Muscle of arm (tissue), 14 donors: Measurements from ENCODE around the gene FAM217B. TPM values are rescaled to one million over a fixed set of nuclear protein-coding genes. Genes with fewer than 3 reads are reported as not detected.

Experiments used
- DNase-seq: peaks from one replicate; pipeline ENCODE4 v3.0.0-alpha.2; 2013
- long read RNA-seq, 11 donors: transcript quantifications; one replicate each; lab custom pipeline, GENCODE V29; 2026
- polyA plus RNA-seq, 12 donors: library from polyadenylated mRNA; unstranded; fragments of 120-200 nt; gene quantifications; one replicate each; pipeline ENCODE4 v1.2.1, GENCODE V29; 2013; ENCODE audit not compliant: insufficient read length in 12 of 12

FAM217B gene
- polyA plus RNA-seq: 100 to 1,000 TPM in 1 of 12 donors, 10 to 100 TPM in 11; 20.9 to 111 (median 27.0) TPM
- long read RNA-seq, donor 1, full-length matches to known transcripts: 8 of 8 reads
- long read RNA-seq, donor 1, partial matches to known transcripts: 0 of 8 reads
- long read RNA-seq, donor 1, other reads (novel, unspliced or antisense): 0 of 8 reads
- long read RNA-seq, donor 2, full-length matches to known transcripts: 9 of 9 reads
- long read RNA-seq, donor 2, partial matches to known transcripts: 0 of 9 reads
- long read RNA-seq, donor 2, other reads (novel, unspliced or antisense): 0 of 9 reads
- long read RNA-seq, donor 3, full-length matches to known transcripts: 2 of 18 reads
- long read RNA-seq, donor 3, partial matches to known transcripts: 16 of 18 reads
- long read RNA-seq, donor 3, other reads (novel, unspliced or antisense): 0 of 18 reads
- long read RNA-seq, donor 4, full-length matches to known transcripts: 5 of 5 reads
- long read RNA-seq, donor 4, partial matches to known transcripts: 0 of 5 reads
- long read RNA-seq, donor 4, other reads (novel, unspliced or antisense): 0 of 5 reads
- long read RNA-seq, donor 5, full-length matches to known transcripts: 12 of 12 reads
- long read RNA-seq, donor 5, partial matches to known transcripts: 0 of 12 reads
- long read RNA-seq, donor 5, other reads (novel, unspliced or antisense): 0 of 12 reads
- long read RNA-seq, donor 6, full-length matches to known transcripts: 5 of 5 reads
- long read RNA-seq, donor 6, partial matches to known transcripts: 0 of 5 reads
- long read RNA-seq, donor 6, other reads (novel, unspliced or antisense): 0 of 5 reads
- long read RNA-seq, donor 7, full-length matches to known transcripts: 4 of 4 reads
- long read RNA-seq, donor 7, partial matches to known transcripts: 0 of 4 reads
- long read RNA-seq, donor 7, other reads (novel, unspliced or antisense): 0 of 4 reads
- long read RNA-seq, donor 8, full-length matches to known transcripts: 10 of 10 reads
- long read RNA-seq, donor 8, partial matches to known transcripts: 0 of 10 reads
- long read RNA-seq, donor 8, other reads (novel, unspliced or antisense): 0 of 10 reads
- long read RNA-seq, donor 9, full-length matches to known transcripts: 10 of 10 reads
- long read RNA-seq, donor 9, partial matches to known transcripts: 0 of 10 reads
- long read RNA-seq, donor 9, other reads (novel, unspliced or antisense): 0 of 10 reads
- long read RNA-seq, donor 10, full-length matches to known transcripts: 13 of 13 reads
- long read RNA-seq, donor 10, partial matches to known transcripts: 0 of 13 reads
- long read RNA-seq, donor 10, other reads (novel, unspliced or antisense): 0 of 13 reads
- long read RNA-seq, donor 11, full-length matches to known transcripts: 12 of 12 reads
- long read RNA-seq, donor 11, partial matches to known transcripts: 0 of 12 reads
- long read RNA-seq, donor 11, other reads (novel, unspliced or antisense): 0 of 12 reads

GRCh38 chr20:59940129-59940955 is at the start of gene FAM217B, which contains the start of gene PPP1R3D:
FAM217B (plus strand) TSS chr20:59940389; CDS start chr20:59943944, 3,555 bp downstream.
PPP1R3D (minus strand) TSS chr20:59940305; CDS start chr20:59939931, 374 bp downstream.
- peak; percentile 97 for DNase-seq

- DNase-seq: no peak
These were observed 48.6 kb upstream of the FAM217B start for GRCh38 chr20:59891581-59891980.

DNA sequence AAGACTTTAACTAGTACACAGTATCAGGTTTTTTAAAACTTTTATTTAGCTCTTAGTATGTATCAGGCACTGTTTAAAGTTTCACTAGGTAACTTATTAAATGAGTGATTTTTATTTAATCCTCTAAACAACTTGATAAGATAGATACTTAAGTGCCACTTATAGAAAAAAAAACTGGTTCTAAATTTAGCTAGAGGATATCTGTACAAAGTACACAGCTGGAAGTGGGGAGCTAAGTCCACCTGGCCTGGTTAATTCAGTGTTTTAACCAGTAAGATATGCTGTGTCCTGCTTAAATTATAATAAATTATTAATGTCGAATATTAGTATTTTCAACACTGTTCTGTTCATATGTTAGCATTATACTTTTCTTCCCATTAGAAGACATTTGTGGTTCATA is 44.3 kb upstream of the FAM217B start:
- DNase-seq: no peak

- no peak for DNase-seq
These were observed 37.7 kb upstream of the FAM217B start for GRCh38 chr20:59902470-59902869.

DNA sequence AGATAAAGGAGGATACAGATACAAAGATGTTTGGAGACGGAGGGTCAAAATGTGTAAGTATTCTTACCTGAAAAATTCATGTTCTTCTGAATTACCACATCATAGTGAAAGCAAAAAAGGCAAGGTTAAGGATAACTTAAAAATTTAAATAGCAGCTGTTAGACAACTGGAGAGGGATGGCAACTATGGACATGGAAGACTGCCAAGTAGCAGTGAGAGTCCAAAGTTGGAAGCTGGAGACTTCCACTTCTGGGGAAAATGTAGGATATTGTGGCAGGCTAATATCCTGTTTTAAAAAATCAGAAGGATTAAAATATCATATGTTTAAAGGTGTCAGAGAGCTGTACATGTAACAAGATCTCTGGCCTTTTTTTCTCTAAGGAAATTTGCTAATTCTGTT is 36.6 kb upstream of the FAM217B start:
- DNase-seq: peak; percentile 24

- no peak for DNase-seq
These were observed 31.3 kb upstream of the FAM217B start for GRCh38 chr20:59908855-59909254.

DNA sequence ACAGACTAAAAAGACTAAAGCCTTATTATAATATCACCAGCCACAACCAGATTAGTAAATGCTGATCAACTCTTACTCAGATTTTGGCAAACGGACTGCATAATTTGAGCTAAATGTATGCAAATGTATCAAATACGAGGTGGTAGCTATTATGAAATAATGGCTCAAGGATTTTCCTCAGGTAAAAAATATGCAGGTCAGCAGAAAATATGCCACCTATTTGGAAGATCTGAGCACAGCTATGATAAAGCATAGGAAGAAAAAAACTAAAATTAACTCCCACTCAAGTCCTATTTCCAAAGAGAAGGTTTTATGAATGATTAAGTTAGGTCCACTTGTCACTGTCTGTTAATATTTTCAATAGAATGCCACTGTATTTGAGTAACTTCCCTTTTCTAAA is 29.1 kb upstream of the FAM217B start:
- DNase-seq: no peak

DNA sequence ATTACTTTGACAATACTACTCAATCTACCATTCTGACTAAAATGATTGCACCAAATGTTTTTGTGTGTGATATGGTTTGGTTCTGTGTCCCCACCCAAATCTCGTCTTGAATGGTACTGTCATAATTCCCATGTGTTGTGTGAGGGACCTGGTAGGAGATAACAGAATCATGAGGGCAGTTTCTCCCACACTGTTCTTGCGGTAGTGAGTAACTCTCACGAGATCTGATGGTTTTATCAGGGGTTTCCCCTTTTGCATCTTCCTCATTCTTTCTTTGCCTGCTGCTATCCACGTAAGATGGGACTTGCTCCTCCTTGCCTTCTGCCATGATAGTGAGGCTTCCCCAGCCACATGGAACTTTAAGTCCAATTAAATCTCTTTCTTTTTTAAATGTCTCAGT is 27.6 kb upstream of the FAM217B start:
- DNase-seq: no peak

DNA sequence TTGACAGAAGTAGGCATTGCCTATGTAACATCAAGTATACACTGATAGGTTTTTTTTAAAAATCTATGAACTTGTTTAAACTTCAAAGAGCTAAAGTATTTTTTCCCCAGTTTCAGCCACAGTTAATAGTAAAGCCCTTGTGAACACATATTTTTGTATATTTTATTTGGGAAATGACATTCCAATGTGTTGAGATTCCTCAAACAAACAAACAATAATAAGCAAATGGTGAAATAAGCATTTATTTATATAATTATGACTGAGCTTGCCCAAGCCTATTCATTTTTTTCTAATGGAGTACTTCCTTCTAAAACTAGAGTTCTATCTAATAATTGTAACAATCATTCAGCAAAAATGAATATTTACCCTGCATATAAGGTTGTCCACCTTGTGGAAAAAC is 19.2 kb upstream of the FAM217B start:
- no peak for DNase-seq

- DNase-seq: no peak
These were observed 16.7 kb upstream of the FAM217B start for GRCh38 chr20:59923514-59923913.

- DNase-seq: no peak
These were observed 14.8 kb upstream of the FAM217B start for GRCh38 chr20:59925359-59925758.

DNA sequence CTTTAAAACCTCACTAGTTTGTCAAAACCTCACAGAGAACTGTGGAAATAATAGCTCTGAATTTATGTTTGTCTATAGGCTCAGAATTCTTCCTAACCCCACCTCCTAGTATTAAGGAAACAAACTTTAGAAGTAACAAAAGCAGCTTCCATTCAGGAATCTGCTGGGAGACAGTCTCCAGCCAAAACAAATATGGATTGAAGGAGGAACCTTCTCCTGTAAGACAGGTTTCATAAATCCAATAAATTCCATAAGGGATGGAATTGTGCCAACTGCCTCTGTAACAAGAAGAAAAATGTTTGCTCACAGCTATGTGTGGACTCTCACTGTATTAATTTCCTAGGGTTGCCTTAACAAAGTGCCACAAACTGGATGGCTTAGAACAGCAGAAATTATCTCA is 14.3 kb upstream of the FAM217B start:
- no peak for DNase-seq

DNA sequence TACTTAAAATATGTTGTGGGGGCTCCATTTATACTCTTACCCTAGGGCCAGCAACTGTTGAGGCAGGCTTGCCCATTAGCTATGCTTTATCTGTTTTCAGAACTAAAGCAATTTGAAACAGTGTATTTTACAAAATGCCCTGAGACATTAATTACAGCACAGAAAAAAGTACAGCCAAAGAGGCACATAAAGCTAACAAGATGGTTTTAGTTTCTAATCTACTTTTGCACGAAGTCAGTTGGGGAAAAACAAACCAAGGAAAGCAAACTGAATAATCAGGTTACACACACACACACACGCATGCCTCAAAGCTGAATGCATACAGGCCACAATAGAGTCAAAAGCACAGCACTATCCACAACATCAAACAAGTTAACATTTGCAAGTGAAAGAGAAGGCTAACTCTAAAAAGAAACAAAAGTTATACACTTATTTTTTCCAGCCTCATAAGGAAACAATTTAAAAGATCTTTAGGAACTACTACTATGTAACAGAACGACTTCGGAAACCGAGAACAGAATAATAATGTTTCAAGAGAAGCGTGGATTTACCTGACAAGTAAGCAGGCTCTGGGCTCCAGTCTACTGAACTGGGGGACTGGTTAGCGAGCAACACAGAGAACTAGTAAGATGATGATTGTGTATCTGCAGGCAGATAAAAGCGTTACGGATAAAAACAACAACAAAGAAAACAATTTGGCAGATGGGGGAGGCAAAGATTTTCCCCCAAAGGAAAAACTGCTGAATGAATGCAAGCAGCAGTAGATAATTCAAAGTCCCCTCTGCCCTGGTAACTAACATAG is 8.5 kb upstream of the FAM217B start:
- DNase-seq: no peak

- DNase-seq: no peak
These were observed 7.4 kb upstream of the FAM217B start for GRCh38 chr20:59932616-59933295.

- DNase-seq: no peak
These were observed 6.8 kb upstream of the FAM217B start, which contains the start of gene SYCP2 for GRCh38 chr20:59933296-59933848. SYCP2 (minus strand) TSS chr20:59933637; CDS start chr20:59922413, 11,224 bp downstream.

DNA sequence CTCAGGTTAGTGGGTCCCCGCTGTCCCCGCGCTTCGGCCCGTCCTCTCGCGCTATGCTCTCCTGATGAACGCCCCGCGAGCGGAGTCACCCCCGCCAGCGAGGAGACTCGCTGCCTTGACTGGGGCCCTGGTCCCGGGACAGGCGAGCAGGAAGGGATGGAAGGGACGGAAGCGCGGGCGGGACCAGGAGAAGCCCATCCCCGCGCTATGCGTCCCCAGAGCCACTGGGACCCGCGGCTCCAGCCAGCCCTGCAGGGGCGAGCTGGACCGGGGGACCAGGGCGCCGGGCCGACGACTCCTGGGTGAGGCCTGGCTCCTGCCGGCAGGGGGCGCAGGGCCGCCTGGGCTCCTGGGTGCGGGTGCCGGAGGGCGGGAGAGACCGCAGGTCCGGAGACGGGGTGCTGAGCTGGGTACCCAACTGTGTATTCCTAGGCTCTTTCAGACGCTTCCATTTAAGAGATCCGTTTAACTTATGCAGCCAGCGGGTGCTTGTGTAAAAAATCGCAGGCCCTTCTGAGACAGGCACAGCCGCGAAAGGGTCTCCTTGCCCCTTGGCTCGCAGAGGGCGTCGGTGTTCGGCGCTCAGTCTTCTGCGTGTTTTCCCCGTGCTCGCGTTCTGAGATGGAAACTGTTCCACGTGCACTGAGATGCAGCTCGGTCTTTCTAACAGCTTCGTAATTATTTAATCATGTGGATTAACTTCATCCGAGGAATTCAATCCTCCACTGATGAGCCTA is 6.2 kb upstream of the FAM217B start:
- DNase-seq: peak; percentile 71

DNA sequence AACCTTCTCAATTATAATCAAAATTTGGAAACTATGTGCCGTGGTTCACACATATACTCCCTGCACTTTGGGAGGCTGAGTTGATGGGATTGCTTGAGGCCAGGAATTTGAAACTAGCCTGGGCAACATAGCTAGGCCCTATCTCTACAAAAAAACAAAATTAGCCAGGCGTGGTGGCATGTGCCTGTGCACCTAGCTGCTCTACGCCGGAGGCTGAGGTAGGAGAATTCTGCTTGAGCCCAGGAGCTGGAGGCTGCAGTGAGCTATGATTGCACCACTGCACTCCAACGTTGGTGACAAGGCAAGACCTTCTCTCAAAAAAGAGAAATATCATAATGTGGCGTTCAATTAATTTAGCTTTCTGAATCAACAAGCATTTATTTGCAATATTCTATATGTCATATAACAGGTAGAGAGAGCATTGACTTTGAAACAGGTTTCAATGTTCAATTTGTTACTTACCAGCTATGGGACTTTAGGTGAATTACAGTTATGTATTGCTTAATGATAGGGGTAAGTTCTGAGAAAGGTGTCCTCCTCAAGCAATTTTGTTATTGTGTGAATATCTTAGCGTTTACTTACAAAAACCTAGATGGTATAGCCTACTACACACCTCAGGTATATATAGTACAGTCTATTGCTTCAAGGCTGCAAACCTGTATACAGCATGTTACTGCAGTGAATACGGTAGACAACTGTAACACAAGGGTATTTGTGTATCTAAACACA is 4.6 kb upstream of the FAM217B start:
- no peak for DNase-seq
